Panc1 (cell line): ENCODE results near the gene STPG1. TPM values are rescaled to one million over a fixed set of nuclear protein-coding genes. Genes with fewer than 3 reads are reported as not detected.

Source experiments
- ATAC-seq: fragments of 200-7000 bp; cut with Tn5 transposase; 2 replicates; pipeline ENCODE4 v1.9.1; 2020; ENCODE audit warnings: mild to moderate bottlenecking, moderate library complexity
- BruUV-seq: library from RNA; stranded (reverse); fragments of 400-500 nt; replicated peaks from 2 replicates; lab custom pipeline; 2021; lab: Mats Ljungman, UMichigan
- CTCF ChIA-PET: fragments of 300-600 bp; sonication (Branson Sonifier 250); formaldehyde crosslinking; loops from one replicate; lab custom pipeline; 2022; ENCODE audit warnings: antibody characterized with exemption; lab: Charles Lee
- POLR2A ChIA-PET: fragments of 300-600 bp; sonication (Branson Sonifier 250); formaldehyde crosslinking; loops from one replicate; lab custom pipeline; 2022; ENCODE audit warnings: antibody characterized with exemption; lab: Charles Lee
- DNase-seq: peaks from one replicate; pipeline ENCODE4 v3.0.0-alpha.2; 2010; ENCODE audit warnings: low read depth, low spot score
- H3K27ac ChIP-seq: 2 replicates; pipeline ENCODE4 v1.5.1; 2011; ENCODE audit warnings: mild to moderate bottlenecking, low read length, inconsistent platforms
- H3K27me3 ChIP-seq: fragments of 200-500 bp; sonication (Bioruptor generic); 2 replicates; pipeline ENCODE4 v1.6.0; 2014; ENCODE audit warnings: low read length, inconsistent platforms; ENCODE audit not compliant: control insufficient read depth, insufficient read depth
- H3K36me3 ChIP-seq: fragments of 200-500 bp; sonication (Bioruptor generic); 2 replicates; pipeline ENCODE4 v1.5.1; 2014; ENCODE audit warnings: inconsistent platforms, mild to moderate bottlenecking, low read length, moderate library complexity; ENCODE audit not compliant: control insufficient read depth, insufficient read depth
- H3K4me1 ChIP-seq: 2 replicates; pipeline ENCODE4 v1.5.1; 2011; ENCODE audit warnings: inconsistent platforms, mild to moderate bottlenecking, low read length, moderate library complexity; ENCODE audit not compliant: control insufficient read depth, insufficient read depth
- H3K4me3 ChIP-seq, 2 experiments: 2 replicates each; pipeline ENCODE4 v1.5.1; 2011 to 2012; ENCODE audit warnings: low read depth in 2 of 2, low read length in 2 of 2, mild to moderate bottlenecking in 2 of 2, inconsistent platforms in 1 of 2, moderate library complexity in 1 of 2
- H3K9me3 ChIP-seq: fragments of 200-500 bp; sonication (Bioruptor generic); 2 replicates; pipeline ENCODE4 v1.5.1; 2014; ENCODE audit warnings: low read depth, mild to moderate bottlenecking, inconsistent platforms, low read length, moderate library complexity; ENCODE audit not compliant: control insufficient read depth, insufficient read depth
- POLR2AphosphoS5 ChIP-seq: IDR thresholded peaks from 2 replicates; pipeline ENCODE4 v1.6.1; 2012; ENCODE audit warnings: mild to moderate bottlenecking, low read depth, low read length, moderate library complexity
- SIN3A ChIP-seq: IDR thresholded peaks from 2 replicates; pipeline ENCODE4 v1.6.1; 2012; ENCODE audit warnings: low read depth, mild to moderate bottlenecking, low read length, moderate library complexity, borderline replicate concordance; ENCODE audit not compliant: insufficient read depth
- TCF7L2 ChIP-seq: IDR thresholded peaks from 2 replicates; pipeline ENCODE4 v1.6.1; 2011; ENCODE audit warnings: mild to moderate bottlenecking, low read depth, low read length, inconsistent platforms
- in situ Hi-C: cut with HindIII; loops from 2 replicates; pipeline ENCODE4 v1.10.0; 2016; ENCODE audit warnings: low sequenced_read_pairs, low pct_unique_long_range_greater_than_20kb
- intact Hi-C: fragments of 100-400 bp; cut with micrococcal nuclease; formaldehyde crosslinking; loops from one replicate; pipeline ENCODE4 v1.10.0; 2022; ENCODE audit not compliant: unreplicated experiment
- total RNA-seq: library from RNA; stranded (reverse); gene quantifications from one replicate; pipeline ENCODE4 v1.2.1, GENCODE V29; 2021; ENCODE audit not compliant: unreplicated experiment
- TF ChIP-seq, protein P1 (sequence below): fragments of 450-650 bp; IDR thresholded peaks from 2 replicates; pipeline ENCODE4 v1.5.1; 2017; ENCODE audit warnings: mild to moderate bottlenecking
- TF ChIP-seq, protein P2 (sequence below), 2 experiments: IDR thresholded peaks; 2 replicates each; pipeline ENCODE4 v1.6.1; 2011 to 2012; ENCODE audit warnings: low read depth in 2 of 2, control low read depth in 1 of 2, low read length in 1 of 2, mild to moderate bottlenecking in 1 of 2, moderate library complexity in 1 of 2; ENCODE audit not compliant: insufficient read depth in 1 of 2

The STPG1 gene
- total RNA-seq, 1 experiment from 2014 or later: 9.9 TPM

DNA sequence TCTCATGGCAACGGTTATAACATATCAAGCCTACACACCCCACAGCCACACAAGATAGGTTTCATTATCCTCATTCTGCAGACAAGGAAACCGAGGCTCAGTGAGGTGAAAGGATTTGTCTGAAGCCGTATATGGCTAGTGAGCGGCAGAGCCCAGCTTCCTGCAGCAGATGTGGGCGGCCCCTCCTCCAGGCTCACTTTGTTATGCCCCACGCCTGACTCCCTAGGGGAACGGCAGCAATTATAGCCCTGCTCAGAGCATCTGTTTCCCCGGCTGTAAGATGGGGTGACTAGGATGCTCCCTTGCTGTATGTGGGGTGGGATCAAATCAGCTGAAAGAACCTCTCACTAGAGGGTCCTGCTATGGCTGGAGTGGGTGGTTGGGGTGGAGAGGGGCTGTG is 72.3 kb downstream of the STPG1 start:
- H3K4me1 ChIP-seq: peaks cover 3% of the 10 kb centered on the region
- H3K27ac ChIP-seq: no peak overlapping the region
- H3K27me3 ChIP-seq: no peaks in the 10 kb centered on the region
- H3K36me3 ChIP-seq: no peaks in the 10 kb centered on the region
- no peak for TF ChIP-seq POLR2AphosphoS5
- TF ChIP-seq, protein P1, sequence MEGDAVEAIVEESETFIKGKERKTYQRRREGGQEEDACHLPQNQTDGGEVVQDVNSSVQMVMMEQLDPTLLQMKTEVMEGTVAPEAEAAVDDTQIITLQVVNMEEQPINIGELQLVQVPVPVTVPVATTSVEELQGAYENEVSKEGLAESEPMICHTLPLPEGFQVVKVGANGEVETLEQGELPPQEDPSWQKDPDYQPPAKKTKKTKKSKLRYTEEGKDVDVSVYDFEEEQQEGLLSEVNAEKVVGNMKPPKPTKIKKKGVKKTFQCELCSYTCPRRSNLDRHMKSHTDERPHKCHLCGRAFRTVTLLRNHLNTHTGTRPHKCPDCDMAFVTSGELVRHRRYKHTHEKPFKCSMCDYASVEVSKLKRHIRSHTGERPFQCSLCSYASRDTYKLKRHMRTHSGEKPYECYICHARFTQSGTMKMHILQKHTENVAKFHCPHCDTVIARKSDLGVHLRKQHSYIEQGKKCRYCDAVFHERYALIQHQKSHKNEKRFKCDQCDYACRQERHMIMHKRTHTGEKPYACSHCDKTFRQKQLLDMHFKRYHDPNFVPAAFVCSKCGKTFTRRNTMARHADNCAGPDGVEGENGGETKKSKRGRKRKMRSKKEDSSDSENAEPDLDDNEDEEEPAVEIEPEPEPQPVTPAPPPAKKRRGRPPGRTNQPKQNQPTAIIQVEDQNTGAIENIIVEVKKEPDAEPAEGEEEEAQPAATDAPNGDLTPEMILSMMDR: no peak
- no peak for TF ChIP-seq SIN3A
- TF ChIP-seq, protein P2, sequence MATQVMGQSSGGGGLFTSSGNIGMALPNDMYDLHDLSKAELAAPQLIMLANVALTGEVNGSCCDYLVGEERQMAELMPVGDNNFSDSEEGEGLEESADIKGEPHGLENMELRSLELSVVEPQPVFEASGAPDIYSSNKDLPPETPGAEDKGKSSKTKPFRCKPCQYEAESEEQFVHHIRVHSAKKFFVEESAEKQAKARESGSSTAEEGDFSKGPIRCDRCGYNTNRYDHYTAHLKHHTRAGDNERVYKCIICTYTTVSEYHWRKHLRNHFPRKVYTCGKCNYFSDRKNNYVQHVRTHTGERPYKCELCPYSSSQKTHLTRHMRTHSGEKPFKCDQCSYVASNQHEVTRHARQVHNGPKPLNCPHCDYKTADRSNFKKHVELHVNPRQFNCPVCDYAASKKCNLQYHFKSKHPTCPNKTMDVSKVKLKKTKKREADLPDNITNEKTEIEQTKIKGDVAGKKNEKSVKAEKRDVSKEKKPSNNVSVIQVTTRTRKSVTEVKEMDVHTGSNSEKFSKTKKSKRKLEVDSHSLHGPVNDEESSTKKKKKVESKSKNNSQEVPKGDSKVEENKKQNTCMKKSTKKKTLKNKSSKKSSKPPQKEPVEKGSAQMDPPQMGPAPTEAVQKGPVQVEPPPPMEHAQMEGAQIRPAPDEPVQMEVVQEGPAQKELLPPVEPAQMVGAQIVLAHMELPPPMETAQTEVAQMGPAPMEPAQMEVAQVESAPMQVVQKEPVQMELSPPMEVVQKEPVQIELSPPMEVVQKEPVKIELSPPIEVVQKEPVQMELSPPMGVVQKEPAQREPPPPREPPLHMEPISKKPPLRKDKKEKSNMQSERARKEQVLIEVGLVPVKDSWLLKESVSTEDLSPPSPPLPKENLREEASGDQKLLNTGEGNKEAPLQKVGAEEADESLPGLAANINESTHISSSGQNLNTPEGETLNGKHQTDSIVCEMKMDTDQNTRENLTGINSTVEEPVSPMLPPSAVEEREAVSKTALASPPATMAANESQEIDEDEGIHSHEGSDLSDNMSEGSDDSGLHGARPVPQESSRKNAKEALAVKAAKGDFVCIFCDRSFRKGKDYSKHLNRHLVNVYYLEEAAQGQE (IDR thresholded peaks at IDR 0.05; ENCODE audit: insufficient read depth in 1 of 2, low read depth in 2 of 2, low read length in 1 of 2): no peak
- no peak for TF ChIP-seq TCF7L2
- DNase-seq: no peak
- BruUV-seq: no TSS peak
- ATAC-seq: no peak
- in situ Hi-C loops (no loop called here), intact Hi-C loops (no loop called here)
- no peaks in the 10 kb centered on the region for H3K9me3 ChIP-seq
- no peak overlapping the region for H3K4me3 ChIP-seq
- ChIA-PET POLR2A (no interaction called here), CTCF (no interaction called here)

GRCh38 chr1:24340770-24341169 is 72.8 kb downstream of the STPG1 start:
- no TSS peak for BruUV-seq
- Histone ChIP-seq H3K27ac (no peak overlapping the region), H3K4me1 (peaks cover 3% of the 10 kb centered on the region), H3K4me3 (no peak overlapping the region), H3K9me3 (no peaks in the 10 kb centered on the region), H3K36me3 (no peaks in the 10 kb centered on the region), H3K27me3 (no peaks in the 10 kb centered on the region)
- in situ Hi-C loops: no loop called here
- POLR2A ChIA-PET: no interaction called here
- TF ChIP-seq POLR2AphosphoS5: no peak
- no peak for TF ChIP-seq TCF7L2
- TF ChIP-seq, protein P1: no peak
- TF ChIP-seq, protein P2 (IDR thresholded peaks at IDR 0.05; ENCODE audit: insufficient read depth in 1 of 2, low read depth in 2 of 2, low read length in 1 of 2): no peak
- no peak for TF ChIP-seq SIN3A
- CTCF ChIA-PET: interaction anchor here (0.6 kb wide), 1 partner anchor 142 kb away, joined by 3 read pairs; no protein-coding TSS in a partner anchor
- no peak for DNase-seq
- intact Hi-C loops: no loop called here
- no peak for ATAC-seq
